H1 (cell line): ENCODE measurements around the gene NF1. TPM values are rescaled to one million over a fixed set of nuclear protein-coding genes. Genes with fewer than 3 reads are reported as not detected.

Experiments
- CTCF ChIA-PET: fragments of 300-600 bp; sonication (Branson Sonifier 250); formaldehyde crosslinking; loops from one replicate; lab custom pipeline; 2021; ENCODE audit not compliant: partially characterized antibody; lab: Charles Lee
- POLR2A ChIA-PET: fragments of 300-600 bp; sonication (Branson Sonifier 250); formaldehyde crosslinking; loops from one replicate; lab custom pipeline; 2021; ENCODE audit warnings: inconsistent platforms; ENCODE audit not compliant: partially characterized antibody; lab: Charles Lee
- DNase-seq, 2 experiments: peaks; one replicate each; pipeline versions ENCODE4 v3.0.0 to v3.0.0-alpha.2; 2010 to 2022; ENCODE audit warnings: low spot score in 2 of 2, low read depth in 1 of 2, mixed read lengths in 1 of 2
- FAIRE-seq: peaks from 2 replicates; lab custom pipeline; 2011; peaks lifted over from hg19 to GRCh38; lab: Jason Lieb, UNC
- H2AFZ ChIP-seq: 2 replicates; pipeline ENCODE4 v1.8.1; 2012; ENCODE audit warnings: low read length, inconsistent platforms
- H2AK5ac ChIP-seq: 2 replicates; pipeline ENCODE4 v1.6.1; 2013; ENCODE audit warnings: low read depth, low read length
- H2BK120ac ChIP-seq: replicated peaks from 2 replicates; pipeline ENCODE3; 2013; ENCODE audit warnings: low read depth, low read length, inconsistent platforms
- H2BK12ac ChIP-seq: 2 replicates; pipeline ENCODE4 v1.6.1; 2013; ENCODE audit warnings: low read depth, low read length
- H2BK15ac ChIP-seq: 2 replicates; pipeline ENCODE4 v1.6.1; 2013; ENCODE audit warnings: low read length
- H2BK20ac ChIP-seq: 2 replicates; pipeline ENCODE4 v1.6.1; 2013; ENCODE audit warnings: low read length
- H2BK5ac ChIP-seq: 2 replicates; pipeline ENCODE4 v1.6.1; 2013; ENCODE audit warnings: low read depth, low read length
- H3K14ac ChIP-seq: 2 replicates; pipeline ENCODE4 v1.6.1; 2013; ENCODE audit warnings: inconsistent platforms; ENCODE audit not compliant: insufficient read length
- H3K18ac ChIP-seq: 2 replicates; pipeline ENCODE4 v1.6.1; 2013; ENCODE audit warnings: low read length; ENCODE audit errors: extremely low read depth
- H3K23ac ChIP-seq: 2 replicates; pipeline ENCODE4 v1.6.1; 2013; ENCODE audit warnings: inconsistent platforms; ENCODE audit not compliant: insufficient read length
- H3K23me2 ChIP-seq: 2 replicates; pipeline ENCODE4 v1.6.1; 2013; ENCODE audit warnings: low read depth, low read length
- H3K27ac ChIP-seq: 2 replicates; pipeline ENCODE4 v1.6.1; 2011; ENCODE audit warnings: low read depth, low read length, inconsistent platforms
- H3K27me3 ChIP-seq, 4 experiments: replicated peaks in 1 of 4; 1 replicate in 1 of 4; 2 replicates in 3 of 4; pipeline versions ENCODE4 v1.6.1 to v1.8.1; 2011 to 2013; ENCODE audit warnings: low read length in 3 of 4, mild to moderate bottlenecking in 3 of 4, inconsistent platforms in 2 of 4, mixed read lengths in 2 of 4, moderate library complexity in 1 of 4; ENCODE audit not compliant: control insufficient read depth in 3 of 4, insufficient read depth in 3 of 4; ENCODE audit errors: extremely low read depth in 1 of 4
- H3K36me3 ChIP-seq, 4 experiments: 2 replicates each; pipeline versions ENCODE4 v1.6.1 to v1.8.1; 2011 to 2013; ENCODE audit warnings: mild to moderate bottlenecking in 4 of 4, low read length in 3 of 4, moderate library complexity in 2 of 4, control low read depth in 1 of 4, inconsistent platforms in 1 of 4; ENCODE audit not compliant: insufficient read depth in 4 of 4, control insufficient read depth in 2 of 4
- H3K4ac ChIP-seq: replicated peaks from 2 replicates; pipeline ENCODE3; 2013; ENCODE audit warnings: low read length, low read depth, mixed read lengths, inconsistent platforms; ENCODE audit not compliant: insufficient read length
- H3K4me1 ChIP-seq, 4 experiments: replicated peaks in 1 of 4; 1 replicate in 1 of 4; 2 replicates in 3 of 4; pipeline versions ENCODE4 v1.6.1 to v1.8.1; 2011 to 2013; ENCODE audit warnings: low read length in 3 of 4, inconsistent platforms in 2 of 4, mixed read lengths in 1 of 4; ENCODE audit not compliant: insufficient read depth in 4 of 4, control insufficient read depth in 3 of 4
- H3K4me2 ChIP-seq, 2 experiments: 2 replicates each; pipeline versions ENCODE4 v1.6.1 to v1.8.1; 2011 to 2013; ENCODE audit warnings: low read depth in 2 of 2, low read length in 2 of 2, control low read depth in 1 of 2, inconsistent platforms in 1 of 2, mild to moderate bottlenecking in 1 of 2; ENCODE audit not compliant: insufficient read depth in 1 of 2
- H3K4me3 ChIP-seq, 4 experiments: fragments of 200-600, 300-600 bp in 1 of 4; sonication (generic), shearing (Covaris generic), sonication (Bioruptor Twin) in 1 of 4; 2 replicates each; pipeline versions ENCODE4 v1.5.1 to v1.8.1; 2011 to 2016; ENCODE audit warnings: low read length in 4 of 4, low read depth in 3 of 4, control low read depth in 2 of 4, inconsistent platforms in 2 of 4, mild to moderate bottlenecking in 2 of 4, mixed read lengths in 1 of 4, moderate library complexity in 1 of 4; ENCODE audit not compliant: insufficient read depth in 2 of 4; ENCODE audit errors: extremely low read depth in 1 of 4
- H3K56ac ChIP-seq: replicated peaks from 2 replicates; pipeline ENCODE3; 2013; ENCODE audit warnings: low read depth, mild to moderate bottlenecking, mixed read lengths, low read length, inconsistent platforms; ENCODE audit not compliant: insufficient read length
- H3K79me1 ChIP-seq: 2 replicates; pipeline ENCODE4 v1.6.1; 2013; ENCODE audit warnings: low read depth, low read length, control low read depth
- H3K79me2 ChIP-seq, 2 experiments: 2 replicates each; pipeline versions ENCODE4 v1.6.1 to v1.8.1; 2012 to 2013; ENCODE audit warnings: low read length in 2 of 2, mild to moderate bottlenecking in 2 of 2, inconsistent platforms in 1 of 2; ENCODE audit not compliant: insufficient read depth in 2 of 2, control insufficient read depth in 1 of 2
- H3K9ac ChIP-seq, 4 experiments: replicated peaks in 1 of 4; 1 replicate in 1 of 4; 2 replicates in 3 of 4; pipeline versions ENCODE4 v1.6.1 to v1.8.1; 2011 to 2013; ENCODE audit warnings: low read depth in 3 of 4, low read length in 3 of 4, control low read depth in 2 of 4, mild to moderate bottlenecking in 2 of 4, moderate library complexity in 2 of 4, inconsistent platforms in 1 of 4; ENCODE audit errors: extremely low read depth in 1 of 4
- H3K9me3 ChIP-seq, 2 experiments: 2 replicates each; pipeline versions ENCODE4 v1.6.1 to v1.8.1; 2012 to 2013; ENCODE audit warnings: mild to moderate bottlenecking in 2 of 2, moderate library complexity in 2 of 2, control low read depth in 1 of 2, inconsistent platforms in 1 of 2, low read depth in 1 of 2, low read length in 1 of 2, mixed read lengths in 1 of 2; ENCODE audit not compliant: insufficient read depth in 2 of 2
- H4K20me1 ChIP-seq, 2 experiments: replicated peaks in 1 of 2; 2 replicates each; pipeline versions ENCODE3 to v1.8.1; 2011 to 2013; ENCODE audit warnings: inconsistent platforms in 2 of 2, low read length in 2 of 2, mild to moderate bottlenecking in 1 of 2; ENCODE audit not compliant: insufficient read depth in 2 of 2, control insufficient read depth in 1 of 2
- H4K5ac ChIP-seq: 2 replicates; pipeline ENCODE4 v1.6.1; 2013; ENCODE audit warnings: low read length, low read depth, mixed read lengths, inconsistent platforms; ENCODE audit not compliant: insufficient read length
- H4K8ac ChIP-seq: 2 replicates; pipeline ENCODE4 v1.8.0; 2013; ENCODE audit warnings: mild to moderate bottlenecking, moderate library complexity, low read length, inconsistent platforms; ENCODE audit not compliant: insufficient read depth; ENCODE audit errors: extremely low read depth
- H4K91ac ChIP-seq: replicated peaks from 2 replicates; pipeline ENCODE3; 2013; ENCODE audit warnings: low read length, mixed read lengths, inconsistent platforms; ENCODE audit not compliant: insufficient read length
- ATF3 ChIP-seq: IDR thresholded peaks from 2 replicates; pipeline ENCODE4 v1.6.1; 2011; ENCODE audit warnings: low read depth, mild to moderate bottlenecking, low read length; ENCODE audit not compliant: insufficient read depth
- BACH1 ChIP-seq: IDR thresholded peaks from 2 replicates; pipeline ENCODE4 v1.6.1; 2012; ENCODE audit warnings: low read length, improper control_type of control experiment
- CHD1 ChIP-seq: IDR thresholded peaks from 2 replicates; pipeline ENCODE4 v1.6.1; 2012; ENCODE audit warnings: low read depth, low read length, improper control_type of control experiment
- E2F6 ChIP-seq: IDR thresholded peaks from 2 replicates; pipeline ENCODE4 v1.6.1; 2012; ENCODE audit warnings: inconsistent platforms
- EGR1 ChIP-seq: IDR thresholded peaks from 2 replicates; pipeline ENCODE4 v1.6.1; 2011; ENCODE audit warnings: low read depth, low read length, borderline replicate concordance
- EP300 ChIP-seq, 2 experiments: IDR thresholded peaks; 1 replicate in 1 of 2; 2 replicates in 1 of 2; pipeline ENCODE4 v1.6.1; 2011 to 2012; ENCODE audit warnings: low read depth in 2 of 2, low read length in 2 of 2, mild to moderate bottlenecking in 2 of 2, borderline replicate concordance in 1 of 2, inconsistent platforms in 1 of 2, moderate library complexity in 1 of 2
- FOSL1 ChIP-seq: IDR thresholded peaks from 2 replicates; pipeline ENCODE4 v1.6.1; 2011; ENCODE audit warnings: mild to moderate bottlenecking, low read depth, low read length, moderate library complexity; ENCODE audit not compliant: insufficient read depth
- GABPA ChIP-seq: IDR thresholded peaks from 2 replicates; pipeline ENCODE4 v1.6.1; 2011; ENCODE audit warnings: mild to moderate bottlenecking, low read length, moderate library complexity, borderline replicate concordance; ENCODE audit not compliant: insufficient read depth
- GTF2F1 ChIP-seq: IDR thresholded peaks from 2 replicates; pipeline ENCODE4 v1.6.1; 2012; ENCODE audit warnings: low read depth, low read length, improper control_type of control experiment, borderline replicate concordance
- KDM1A ChIP-seq: fragments of 200-600, 300-600 bp; sonication (generic); IDR thresholded peaks from 2 replicates; pipeline ENCODE4 v1.7.1; 2016; ENCODE audit warnings: mild to moderate bottlenecking, low read length, borderline replicate concordance
- POLR2A ChIP-seq, 2 experiments: IDR thresholded peaks; 1 replicate in 1 of 2; 2 replicates in 1 of 2; pipeline ENCODE4 v1.6.1; 2011; ENCODE audit warnings: low read depth in 2 of 2, low read length in 2 of 2, mild to moderate bottlenecking in 2 of 2; ENCODE audit errors: control extremely low read depth in 1 of 2
- SIN3A ChIP-seq, 2 experiments: IDR thresholded peaks in 1 of 2; conservative IDR thresholded peaks in 1 of 2; 2 replicates each; pipeline ENCODE4 v1.6.1; 2011 to 2012; ENCODE audit warnings: low read length in 2 of 2, improper control_type of control experiment in 1 of 2, low read depth in 1 of 2, mild to moderate bottlenecking in 1 of 2
- SIX5 ChIP-seq: IDR thresholded peaks from 2 replicates; pipeline ENCODE4 v1.6.1; 2011; ENCODE audit warnings: mild to moderate bottlenecking, low read depth, low read length
- WGBS, 2 experiments: shearing (Covaris generic) in 1 of 2; methylation state at CpG; one replicate each; pipeline versions ENCODE4 v1.1.6 to v1.1.7; 2013 to 2015; ENCODE audit warnings: low lambda C conversion rate in 2 of 2, mixed read lengths in 2 of 2, inconsistent platforms in 1 of 2, low coverage in 1 of 2, missing lambda C conversion rate in 1 of 2; ENCODE audit not compliant: insufficient replicate concordance in 2 of 2, insufficient coverage in 1 of 2, insufficient read length in 1 of 2; ENCODE audit errors: extremely low coverage in 1 of 2, missing lambda C conversion rate in 1 of 2; 5-methylcytosine and 5-hydroxymethylcytosine counted together
- polyA plus RNA-seq, 7 experiments: library from polyadenylated mRNA; depleted of rRNA in 3 of 7; stranded (reverse) in 5 of 7; unstranded in 2 of 7; fragments of >200 nt in 5 of 7; fragments of 200-250 nt in 2 of 7; gene quantifications; 1 replicate in 5 of 7; 2 replicates in 1 of 7; 4 replicates in 1 of 7; pipeline versions ENCODE4 v1.2.1 to v1.2.3, GENCODE V29; 2011 to 2013; ENCODE audit warnings: missing spikeins in 2 of 7, mixed read lengths in 2 of 7
- total RNA-seq: library from RNA; stranded (reverse); fragmentation: NEBNext Ultra II Directional; extraction: Animal tissue kit (Norgen Biotek cat#: 25700); gene quantifications from 2 replicates; pipeline ENCODE4 v1.2.1, GENCODE V29; 2021

Gene NF1
- total and polyA plus RNA-seq, 2 of the 8 experiments (the other 6 are each of a cell fraction or from before 2014, with no cell fraction given) = 19.3 to 29.6 TPM

GRCh38 chr17:31309556-31309955, 214.8 kb downstream of the NF1 start:
- Histone ChIP-seq H3K27me3 (no peaks in the 10 kb centered on the region), H3K14ac (no peak overlapping the region), H3K23me2 (peaks cover 1% of the 10 kb centered on the region; the same call in 1 of the 2 replicates), H3K4me1 (no peaks in the 10 kb centered on the region), H3K56ac (no peak overlapping the region), H3K36me3 (no peaks in the 10 kb centered on the region), H2AFZ (no peak overlapping the region), H2BK120ac (no peak overlapping the region), H3K4me2 (no peak overlapping the region), H4K8ac (no peak overlapping the region), H3K9ac (no peak overlapping the region), H3K79me2 (no peaks in the 10 kb centered on the region), H2AK5ac (no peak overlapping the region), H3K9me3 (no peaks in the 10 kb centered on the region), H3K27ac (no peak overlapping the region), H2BK15ac (no peak overlapping the region), H3K23ac (no peak overlapping the region), H3K79me1 (no peaks in the 10 kb centered on the region), H3K18ac (no peak overlapping the region), H4K20me1 (no peaks in the 10 kb centered on the region), H4K5ac (no peak overlapping the region), H4K91ac (no peak overlapping the region), H2BK20ac (no peak overlapping the region), H3K4me3 (no peak overlapping the region), H2BK5ac (no peak overlapping the region), H3K4ac (no peak overlapping the region), H2BK12ac (no peak overlapping the region)
- 77% methylated on average over 2 of the region's 2 CpGs; no CpG with 5 or more reads in 1 of the 2 experiments for WGBS, 2 experiments
- DNase-seq = no peak
- ChIA-PET POLR2A (no interaction called here), CTCF (no interaction called here)
- FAIRE-seq = no peak
- TF ChIP-seq KDM1A (no peak), EP300 (IDR thresholded peaks at IDR 0.05; ENCODE audit: borderline replicate concordance in 1 of 2, low read depth in 2 of 2, low read length in 2 of 2) (no peak), CHD1 (no peak), GTF2F1 (no peak), E2F6 (no peak), BACH1 (no peak), EGR1 (no peak), FOSL1 (no peak), SIX5 (no peak), GABPA (no peak), SIN3A (conservative IDR thresholded peaks at IDR 0.05 in 1 of 2, IDR thresholded peaks at IDR 0.05 in 1 of 2; ENCODE audit: low read depth in 1 of 2, low read length in 2 of 2) (no peak), ATF3 (no peak), POLR2A (IDR thresholded peaks at IDR 0.05; ENCODE audit: control extremely low read depth in 1 of 2, low read depth in 2 of 2, low read length in 2 of 2) (no peak)
